Thyroid gland (tissue), 4 donors: ENCODE results near the gene STK33.

Source experiments
- POLR2A ChIP-seq, 2 donors: fragments of 450-650 bp; IDR thresholded peaks; one replicate each; pipeline ENCODE4 v1.6.1; 2017; ENCODE audit warnings: antibody characterized with exemption in 2 of 2, mild to moderate bottlenecking in 2 of 2, moderate library complexity in 1 of 2
- TF ChIP-seq, protein P1 (sequence below), 6 experiments: fragments of 200-600 bp in 3 of 6; fragments of 450-650 bp in 3 of 6; sonication (generic) in 3 of 6; IDR thresholded peaks; one replicate each; pipeline ENCODE4 v1.5.1; 2016 to 2019; ENCODE audit warnings: antibody characterized with exemption in 6 of 6, mild to moderate bottlenecking in 2 of 6, inconsistent platforms in 1 of 6, moderate library complexity in 1 of 6

- TF ChIP-seq, protein P1, sequence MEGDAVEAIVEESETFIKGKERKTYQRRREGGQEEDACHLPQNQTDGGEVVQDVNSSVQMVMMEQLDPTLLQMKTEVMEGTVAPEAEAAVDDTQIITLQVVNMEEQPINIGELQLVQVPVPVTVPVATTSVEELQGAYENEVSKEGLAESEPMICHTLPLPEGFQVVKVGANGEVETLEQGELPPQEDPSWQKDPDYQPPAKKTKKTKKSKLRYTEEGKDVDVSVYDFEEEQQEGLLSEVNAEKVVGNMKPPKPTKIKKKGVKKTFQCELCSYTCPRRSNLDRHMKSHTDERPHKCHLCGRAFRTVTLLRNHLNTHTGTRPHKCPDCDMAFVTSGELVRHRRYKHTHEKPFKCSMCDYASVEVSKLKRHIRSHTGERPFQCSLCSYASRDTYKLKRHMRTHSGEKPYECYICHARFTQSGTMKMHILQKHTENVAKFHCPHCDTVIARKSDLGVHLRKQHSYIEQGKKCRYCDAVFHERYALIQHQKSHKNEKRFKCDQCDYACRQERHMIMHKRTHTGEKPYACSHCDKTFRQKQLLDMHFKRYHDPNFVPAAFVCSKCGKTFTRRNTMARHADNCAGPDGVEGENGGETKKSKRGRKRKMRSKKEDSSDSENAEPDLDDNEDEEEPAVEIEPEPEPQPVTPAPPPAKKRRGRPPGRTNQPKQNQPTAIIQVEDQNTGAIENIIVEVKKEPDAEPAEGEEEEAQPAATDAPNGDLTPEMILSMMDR (IDR thresholded peaks at IDR 0.05), result no peak
- TF ChIP-seq POLR2A (IDR thresholded peaks at IDR 0.05), result no peak
Observed at GRCh38 chr11:8605971-8606563, 12.0 kb upstream of the STK33 start.
